Stimulated activated naive CD4-positive, alpha-beta T cell treated with Interleukin-2 at 50 U/mL for 16 hours (primary cell): ENCODE data around the gene DEFB113.

Source experiments
- DNase-seq: peaks from one replicate; lab custom pipeline; 2025; lab: John Stamatoyannopoulos, UW

The DEFB113 gene

GRCh38 chr6:49935387-49935786 lies 34.0 kb downstream of the DEFB113 start:
- DNase-seq, result no peak

- DNase-seq, result no peak
These were observed 34.7 kb downstream of the DEFB113 start for GRCh38 chr6:49934770-49935169.

- DNase-seq, result no peak
These were observed 35.9 kb downstream of the DEFB113 start for GRCh38 chr6:49933526-49933925.

- DNase-seq, result no peak
These were observed 40.1 kb downstream of the DEFB113 start for GRCh38 chr6:49929340-49929739.

GRCh38 chr6:49923826-49924225 lies 45.6 kb downstream of the DEFB113 start:
- no peak for DNase-seq

- DNase-seq, result no peak
These were observed 49.3 kb downstream of the DEFB113 start for GRCh38 chr6:49919935-49920644.

GRCh38 chr6:49919261-49919660 lies 50.2 kb downstream of the DEFB113 start:
- DNase-seq, result no peak

- no peak for DNase-seq
These were observed 50.6 kb downstream of the DEFB113 start for GRCh38 chr6:49918787-49919186.
